NCI-H1417 treated with DMSO at 0.1 percent for 48 hours (cell line): ENCODE data around the gene KBTBD12.
"Not testable (repeated sequence)": the region's sequence is repeated elsewhere in the genome, so short reads cannot be mapped to it uniquely, and the experiment has no call there.

ENCODE experiments used
- DNase-seq: peaks from one replicate; lab custom pipeline; 2025; lab: John Stamatoyannopoulos, UW

KBTBD12 gene

GRCh38 chr3:127903611-127904375 is 11.2 kb upstream of the KBTBD12 start:
- DNase-seq, result no peak

GRCh38 chr3:127905556-127905955 is 9.5 kb upstream of the KBTBD12 start:
- no peak for DNase-seq

- DNase-seq, result not testable (repeated sequence)
These were observed 8.4 kb upstream of the KBTBD12 start for GRCh38 chr3:127906653-127907052.

GRCh38 chr3:127908202-127908601 is 6.8 kb upstream of the KBTBD12 start:
- DNase-seq, result no peak

GRCh38 chr3:127908951-127909350 is 6.1 kb upstream of the KBTBD12 start:
- DNase-seq, result no peak

GRCh38 chr3:127909646-127910045 is 5.4 kb upstream of the KBTBD12 start:
- DNase-seq, result no peak

GRCh38 chr3:127911421-127911931 is 3.6 kb upstream of the KBTBD12 start:
- no peak for DNase-seq

- not testable (repeated sequence) for DNase-seq
These were observed 1.2 kb upstream of the KBTBD12 start for GRCh38 chr3:127913841-127914240.

GRCh38 chr3:127914584-127914983 is 448 bp upstream of the KBTBD12 start:
- no peak for DNase-seq

GRCh38 chr3:127915937-127916493 is 983 bp downstream of the KBTBD12 start:
- DNase-seq, result no peak

- DNase-seq, result no peak
These were observed 5.7 kb downstream of the KBTBD12 start for GRCh38 chr3:127920738-127921137.

GRCh38 chr3:127923611-127924010 is 8.6 kb downstream of the KBTBD12 start:
- DNase-seq, result no peak

GRCh38 chr3:127925384-127925783 is 10.4 kb downstream of the KBTBD12 start:
- no peak for DNase-seq

- no peak for DNase-seq
These were observed 13.0 kb downstream of the KBTBD12 start for GRCh38 chr3:127927829-127928604.

- peak; percentile 50 for DNase-seq
These were observed 14.9 kb downstream of the KBTBD12 start for GRCh38 chr3:127929818-127930413.

- no peak for DNase-seq
These were observed 18.4 kb downstream of the KBTBD12 start for GRCh38 chr3:127933396-127933795.

- no peak for DNase-seq
These were observed 23.8 kb downstream of the KBTBD12 start for GRCh38 chr3:127938800-127939199.

GRCh38 chr3:127940116-127940515 is 25.1 kb downstream of the KBTBD12 start:
- DNase-seq, result peak; percentile 96

- DNase-seq, result no peak
These were observed 27.6 kb downstream of the KBTBD12 start for GRCh38 chr3:127942613-127943012.

- DNase-seq, result no peak
These were observed 33.2 kb downstream of the KBTBD12 start for GRCh38 chr3:127948211-127948610.

- no peak for DNase-seq
These were observed 34.5 kb downstream of the KBTBD12 start for GRCh38 chr3:127949446-127950055.

- DNase-seq, result no peak
These were observed 36.2 kb downstream of the KBTBD12 start for GRCh38 chr3:127951276-127951675.
